A549 (cell line): Measurements from ENCODE around the gene SSBP3. TPM values are rescaled to one million over a fixed set of nuclear protein-coding genes. Genes with fewer than 3 reads are reported as not detected.

Experiments used
- ATAC-seq, 2 experiments: fragments of 200-7000 bp in 1 of 2; fragments of >200 bp in 1 of 2; cut with Nextera tagmentation in 1 of 2; cut with Tn5 transposase in 1 of 2; 3 replicates each; pipeline versions ENCODE4 v1.8.0 to v1.9.1; 2018 to 2020; ENCODE audit warnings: mild to moderate bottlenecking in 1 of 2, moderate library complexity in 1 of 2
- CTCF ChIA-PET: fragments of 300-600 bp; sonication (Branson Sonifier 250); formaldehyde crosslinking; extraction: SDS; loops from one replicate; lab custom pipeline; 2021; ENCODE audit warnings: antibody characterized with exemption, inconsistent platforms; lab: Yijun Ruan, JAX
- POLR2A ChIA-PET: fragments of 350-600 bp; formaldehyde crosslinking; extraction: SDS; loops from one replicate; lab custom pipeline; 2021; ENCODE audit warnings: antibody characterized with exemption, inconsistent platforms; lab: Yijun Ruan, JAX
- DNase-seq, 2 experiments: peaks; one replicate each; pipeline versions ENCODE4 v3.0.0 to v3.0.0-alpha.2; 2011 to 2016; ENCODE audit warnings: low read depth in 1 of 2, low spot score in 1 of 2
- FAIRE-seq: peaks from 2 replicates; lab custom pipeline; 2011; peaks lifted over from hg19 to GRCh38; lab: Jason Lieb, UNC
- H3K27ac ChIP-seq, 2 experiments: fragments of >200 bp; sonication (Bioruptor Twin); formaldehyde crosslinking; 3 replicates each; pipeline ENCODE4 v1.5.1; 2016 to 2017
- H3K4me1 ChIP-seq: fragments of >200 bp; sonication (Bioruptor Twin); formaldehyde crosslinking; 3 replicates; pipeline ENCODE4 v1.6.1; 2016
- H3K4me2 ChIP-seq: fragments of >200 bp; sonication (Bioruptor Twin); formaldehyde crosslinking; 3 replicates; pipeline ENCODE4 v1.6.1; 2016
- H3K4me3 ChIP-seq: fragments of >200 bp; sonication (Bioruptor Twin); formaldehyde crosslinking; 3 replicates; pipeline ENCODE4 v1.5.1; 2016
- H3K9me3 ChIP-seq: fragments of >200 bp; sonication (Bioruptor Twin); formaldehyde crosslinking; 3 replicates; pipeline ENCODE4 v1.6.1; 2016
- CHD2 ChIP-seq: fragments of 150-350 bp; IDR thresholded peaks from 2 replicates; pipeline ENCODE4 v1.6.1; 2014; ENCODE audit warnings: low read length; ENCODE audit not compliant: partially characterized antibody
- CHD4 ChIP-seq: fragments of 200-600 bp; sonication (generic); IDR thresholded peaks from 2 replicates; pipeline ENCODE4 v1.6.1; 2016; ENCODE audit warnings: antibody characterized with exemption, mild to moderate bottlenecking, borderline replicate concordance
- EHF ChIP-seq: fragments of 250-450 bp; sonication (Bioruptor Pico); IDR thresholded peaks from 2 replicates; pipeline ENCODE4 v1.5.0; 2020; ENCODE audit warnings: mild to moderate bottlenecking
- EHMT2 ChIP-seq: fragments of 200-600 bp; sonication (generic); IDR thresholded peaks from 2 replicates; pipeline ENCODE4 v1.6.1; 2016; ENCODE audit warnings: antibody characterized with exemption, low read depth, mild to moderate bottlenecking, moderate library complexity
- FOSL2 ChIP-seq, 2 experiments: fragments of 450-650 bp in 1 of 2; fragments of >200 bp in 1 of 2; sonication (Bioruptor Twin) in 1 of 2; formaldehyde crosslinking; IDR thresholded peaks; 2 replicates each; pipeline versions ENCODE4 v1.5.0 to v1.6.1; 2016 to 2020; ENCODE audit warnings: mild to moderate bottlenecking in 1 of 2, moderate library complexity in 1 of 2
- FOXS1 ChIP-seq: fragments of 250-450 bp; sonication (Bioruptor Pico); IDR thresholded peaks from 2 replicates; pipeline ENCODE4 v1.5.0; 2020; ENCODE audit warnings: mild to moderate bottlenecking, moderate library complexity
- GATA3 ChIP-seq: IDR thresholded peaks from 2 replicates; pipeline ENCODE4 v1.6.1; 2012; ENCODE audit warnings: borderline replicate concordance
- HDAC2 ChIP-seq: fragments of 200-600 bp; sonication (generic); IDR thresholded peaks from 2 replicates; pipeline ENCODE4 v1.6.1; 2016
- KDM1A ChIP-seq: fragments of 200-600 bp; sonication (generic); IDR thresholded peaks from 2 replicates; pipeline ENCODE4 v1.6.1; 2016; ENCODE audit warnings: low read depth, mild to moderate bottlenecking
- MYC ChIP-seq: IDR thresholded peaks from 2 replicates; pipeline ENCODE4 v1.6.1; 2012; ENCODE audit warnings: mild to moderate bottlenecking, inconsistent platforms, low read length, improper control_type of control experiment, borderline replicate concordance
- NR3C1 ChIP-seq: fragments of >200 bp; sonication (Bioruptor Twin); formaldehyde crosslinking; IDR thresholded peaks from 3 replicates; pipeline ENCODE4 v1.6.1; 2017
- POLR2A ChIP-seq: IDR thresholded peaks from 2 replicates; pipeline ENCODE4 v1.6.1; 2012; ENCODE audit warnings: mild to moderate bottlenecking, low read length
- POLR2AphosphoS2 ChIP-seq: conservative IDR thresholded peaks from 2 replicates; pipeline ENCODE4 v1.6.1; 2012; ENCODE audit warnings: low read length, improper control_type of control experiment, inconsistent platforms
- RARB ChIP-seq: fragments of 250-450 bp; sonication (Bioruptor Pico); IDR thresholded peaks from 2 replicates; pipeline ENCODE4 v1.8.0; 2021; ENCODE audit warnings: mild to moderate bottlenecking, moderate library complexity
- RFX5 ChIP-seq: fragments of 450-650 bp; IDR thresholded peaks from 2 replicates; pipeline ENCODE4 v1.7.1; 2014; ENCODE audit warnings: antibody characterized with exemption, mild to moderate bottlenecking, moderate library complexity
- SMC3 ChIP-seq: fragments of >200 bp; sonication (Bioruptor Twin); formaldehyde crosslinking; IDR thresholded peaks from 3 replicates; pipeline ENCODE4 v1.6.1; 2018; ENCODE audit warnings: inconsistent platforms
- SREBF2 ChIP-seq: fragments of 450-650 bp; IDR thresholded peaks from 2 replicates; pipeline ENCODE4 v1.6.1; 2014; ENCODE audit warnings: mild to moderate bottlenecking, moderate library complexity
- ZNF302 ChIP-seq: fragments of 250-450 bp; sonication (Bioruptor Pico); IDR thresholded peaks from 2 replicates; pipeline ENCODE4 v1.9.0; 2021; ENCODE audit warnings: inconsistent platforms, mild to moderate bottlenecking, moderate library complexity
- WGBS: methylation state at CpG from one replicate; pipeline ENCODE4 v1.1.6; 2017; ENCODE audit errors: missing lambda C conversion rate; 5-methylcytosine and 5-hydroxymethylcytosine counted together
- polyA plus RNA-seq, 4 experiments: library from polyadenylated mRNA; depleted of rRNA in 3 of 4; stranded (reverse); fragments of >200 nt; fragmentation: RNase III in 1 of 4; extraction: RNeasy Plus Mini Kit Qiagen cat#74134 plus additional on column Dnase treatment in 1 of 4; gene quantifications; 2 replicates in 3 of 4; 3 replicates in 1 of 4; pipeline ENCODE4 v1.2.3, GENCODE V29; 2011 to 2017
- TF ChIP-seq, protein P1 (sequence below): IDR thresholded peaks from 2 replicates; pipeline ENCODE4 v1.6.1; 2012; ENCODE audit warnings: low read depth, borderline replicate concordance
- TF ChIP-seq, protein P2 (sequence below): fragments of >200 bp; sonication (Bioruptor Twin); formaldehyde crosslinking; IDR thresholded peaks from 3 replicates; pipeline ENCODE4 v1.5.1; 2016
- TF ChIP-seq, protein P3 (sequence below): fragments of >200 bp; sonication (Bioruptor Twin); formaldehyde crosslinking; IDR thresholded peaks from 3 replicates; pipeline ENCODE4 v1.6.1; 2016
- TF ChIP-seq, protein P4 (sequence below): fragments of 250-450 bp; sonication (Bioruptor Pico); IDR thresholded peaks from 2 replicates; pipeline ENCODE4 v1.5.0; 2020; ENCODE audit warnings: low read depth, mild to moderate bottlenecking, moderate library complexity

The SSBP3 gene
- polyA plus RNA-seq, 2 of the 4 experiments (the other 2 are of a cell fraction) = 7.2 to 9.1 TPM

DNA sequence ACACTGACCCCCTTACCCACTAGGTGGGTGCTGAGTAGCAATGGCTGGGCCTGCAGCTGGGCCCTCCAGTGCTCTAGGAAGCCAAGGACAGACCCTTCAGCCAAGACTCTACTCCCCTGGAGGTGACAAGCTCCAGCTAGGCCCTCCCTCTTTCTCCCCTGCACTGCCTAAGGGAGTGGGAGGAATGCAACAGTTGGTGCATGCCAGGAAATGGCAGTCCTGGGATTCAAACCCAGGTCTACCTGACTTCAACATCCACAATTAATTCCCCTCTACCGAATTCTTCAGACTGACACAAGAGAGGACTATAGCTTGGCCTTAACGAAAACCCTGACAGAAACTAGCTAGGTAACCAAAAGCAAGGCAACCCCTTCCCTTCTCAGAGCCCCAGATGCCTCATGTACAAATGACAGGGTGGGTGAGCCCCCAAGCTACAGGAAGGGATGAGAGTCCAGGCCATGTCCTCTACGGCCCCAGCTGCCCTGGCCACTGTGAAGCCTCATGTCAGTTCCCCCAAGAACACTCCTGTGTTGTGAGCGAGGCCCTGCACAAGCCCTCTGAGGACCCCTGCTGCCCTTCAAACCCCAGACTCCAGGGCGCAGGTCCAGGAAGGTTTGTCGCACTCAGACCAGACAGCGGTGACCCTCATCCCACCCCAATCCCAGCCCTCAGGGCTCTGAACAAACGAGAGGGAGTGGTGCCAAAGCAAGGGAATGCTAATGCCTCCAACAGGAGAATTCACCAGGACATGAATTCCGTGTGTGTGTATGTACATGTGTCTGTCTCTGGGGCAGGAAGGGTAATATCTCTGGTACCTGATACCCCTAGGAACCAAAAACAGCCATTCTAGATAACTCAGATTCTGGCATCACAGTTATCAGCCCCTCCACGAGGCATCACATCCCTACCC is 113.9 kb downstream of the SSBP3 start:
- no peak for FAIRE-seq
- 70% methylated on average over 10 of the region's 10 CpGs for WGBS
- H3K4me1 ChIP-seq = peaks cover 11% of the 10 kb centered on the region; the same call in 2 of the 3 replicates
- H3K4me2 ChIP-seq = no peak overlapping the region
- ChIA-PET POLR2A (no interaction called here), CTCF (no interaction called here)
- ATAC-seq = no peak
- H3K9me3 ChIP-seq = no peaks in the 10 kb centered on the region
- TF ChIP-seq CHD4 (no peak), FOXS1 (CRISPR knock-in tag) (no peak), FOSL2 (IDR thresholded peaks at IDR 0.05) (no peak), FOSL2 (CRISPR knock-in tag; IDR thresholded peaks at IDR 0.05) (no peak), KDM1A (no peak)
- no peak overlapping the region for H3K27ac ChIP-seq
- no peak for DNase-seq
- H3K4me3 ChIP-seq = no peak overlapping the region

DNA sequence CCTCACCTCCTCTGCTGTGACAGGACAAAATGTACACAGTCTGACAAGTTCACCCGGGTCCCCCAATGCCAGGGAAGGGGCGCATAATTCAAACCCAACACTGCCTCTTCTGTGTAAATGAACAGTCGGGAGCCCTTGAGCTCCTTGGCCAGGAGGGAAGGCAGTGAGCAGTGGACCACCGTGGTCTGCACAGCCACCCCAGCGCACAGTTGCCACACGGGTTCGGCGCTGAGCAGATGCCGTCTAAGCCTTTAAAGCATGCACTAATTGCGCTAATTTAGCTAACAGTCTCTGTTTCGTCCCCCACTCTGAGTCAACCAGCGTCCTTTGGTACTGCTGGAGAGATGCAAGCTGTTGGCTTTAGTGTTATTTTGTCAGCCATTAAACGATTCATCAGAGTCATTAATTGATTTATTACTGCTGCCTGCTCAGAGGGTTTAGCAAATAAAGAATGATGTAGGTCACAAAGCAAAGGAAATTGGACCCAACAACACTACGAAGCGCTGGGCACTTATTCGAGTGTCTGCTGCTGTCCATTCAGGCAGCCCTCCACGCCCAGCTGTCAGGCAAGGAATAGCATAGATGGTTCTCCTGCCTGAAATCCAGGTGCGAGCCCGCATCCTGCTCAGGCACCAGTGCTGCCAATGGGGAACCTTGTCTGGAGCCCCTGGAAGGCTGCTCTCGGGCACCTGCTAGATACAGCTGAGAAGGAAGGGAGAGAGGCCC is 114.8 kb downstream of the SSBP3 start:
- TF ChIP-seq NR3C1 (no peak), EHMT2 (no peak), HDAC2 (no peak), ZNF302 (CRISPR knock-in tag) (no peak), MYC (no peak), RARB (CRISPR knock-in tag) (no peak), SMC3 (no peak), EHF (CRISPR knock-in tag) (no peak), RFX5 (no peak), GATA3 (no peak), POLR2AphosphoS2 (no peak), SREBF2 (no peak), POLR2A (no peak), CHD2 (no peak)
- TF ChIP-seq, protein P1, sequence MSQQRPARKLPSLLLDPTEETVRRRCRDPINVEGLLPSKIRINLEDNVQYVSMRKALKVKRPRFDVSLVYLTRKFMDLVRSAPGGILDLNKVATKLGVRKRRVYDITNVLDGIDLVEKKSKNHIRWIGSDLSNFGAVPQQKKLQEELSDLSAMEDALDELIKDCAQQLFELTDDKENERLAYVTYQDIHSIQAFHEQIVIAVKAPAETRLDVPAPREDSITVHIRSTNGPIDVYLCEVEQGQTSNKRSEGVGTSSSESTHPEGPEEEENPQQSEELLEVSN = no peak
- TF ChIP-seq, protein P2, sequence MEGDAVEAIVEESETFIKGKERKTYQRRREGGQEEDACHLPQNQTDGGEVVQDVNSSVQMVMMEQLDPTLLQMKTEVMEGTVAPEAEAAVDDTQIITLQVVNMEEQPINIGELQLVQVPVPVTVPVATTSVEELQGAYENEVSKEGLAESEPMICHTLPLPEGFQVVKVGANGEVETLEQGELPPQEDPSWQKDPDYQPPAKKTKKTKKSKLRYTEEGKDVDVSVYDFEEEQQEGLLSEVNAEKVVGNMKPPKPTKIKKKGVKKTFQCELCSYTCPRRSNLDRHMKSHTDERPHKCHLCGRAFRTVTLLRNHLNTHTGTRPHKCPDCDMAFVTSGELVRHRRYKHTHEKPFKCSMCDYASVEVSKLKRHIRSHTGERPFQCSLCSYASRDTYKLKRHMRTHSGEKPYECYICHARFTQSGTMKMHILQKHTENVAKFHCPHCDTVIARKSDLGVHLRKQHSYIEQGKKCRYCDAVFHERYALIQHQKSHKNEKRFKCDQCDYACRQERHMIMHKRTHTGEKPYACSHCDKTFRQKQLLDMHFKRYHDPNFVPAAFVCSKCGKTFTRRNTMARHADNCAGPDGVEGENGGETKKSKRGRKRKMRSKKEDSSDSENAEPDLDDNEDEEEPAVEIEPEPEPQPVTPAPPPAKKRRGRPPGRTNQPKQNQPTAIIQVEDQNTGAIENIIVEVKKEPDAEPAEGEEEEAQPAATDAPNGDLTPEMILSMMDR = no peak
- TF ChIP-seq, protein P3, sequence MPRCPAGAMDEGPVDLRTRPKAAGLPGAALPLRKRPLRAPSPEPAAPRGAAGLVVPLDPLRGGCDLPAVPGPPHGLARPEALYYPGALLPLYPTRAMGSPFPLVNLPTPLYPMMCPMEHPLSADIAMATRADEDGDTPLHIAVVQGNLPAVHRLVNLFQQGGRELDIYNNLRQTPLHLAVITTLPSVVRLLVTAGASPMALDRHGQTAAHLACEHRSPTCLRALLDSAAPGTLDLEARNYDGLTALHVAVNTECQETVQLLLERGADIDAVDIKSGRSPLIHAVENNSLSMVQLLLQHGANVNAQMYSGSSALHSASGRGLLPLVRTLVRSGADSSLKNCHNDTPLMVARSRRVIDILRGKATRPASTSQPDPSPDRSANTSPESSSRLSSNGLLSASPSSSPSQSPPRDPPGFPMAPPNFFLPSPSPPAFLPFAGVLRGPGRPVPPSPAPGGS = no peak
- TF ChIP-seq, protein P4, sequence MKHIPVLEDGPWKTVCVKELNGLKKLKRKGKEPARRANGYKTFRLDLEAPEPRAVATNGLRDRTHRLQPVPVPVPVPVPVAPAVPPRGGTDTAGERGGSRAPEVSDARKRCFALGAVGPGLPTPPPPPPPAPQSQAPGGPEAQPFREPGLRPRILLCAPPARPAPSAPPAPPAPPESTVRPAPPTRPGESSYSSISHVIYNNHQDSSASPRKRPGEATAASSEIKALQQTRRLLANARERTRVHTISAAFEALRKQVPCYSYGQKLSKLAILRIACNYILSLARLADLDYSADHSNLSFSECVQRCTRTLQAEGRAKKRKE (CRISPR knock-in tag) = no peak
- Histone ChIP-seq H3K9me3 (no peaks in the 10 kb centered on the region), H3K27ac (no peak overlapping the region), H3K4me3 (no peak overlapping the region), H3K4me1 (peaks cover 16% of the 10 kb centered on the region; the same call in 2 of the 3 replicates), H3K4me2 (no peak overlapping the region)
- FAIRE-seq = no peak
- ChIA-PET CTCF (interaction anchor here (0.6 kb wide), 1 partner anchor 36 kb away, joined by 3 read pairs; no protein-coding TSS in a partner anchor), POLR2A (no interaction called here)
- WGBS = 90% methylated on average over 13 of the region's 20 CpGs
- DNase-seq = no peak
- ATAC-seq = no peak
